H1 (cell line): ENCODE data around the gene JPT2. TPM values are rescaled to one million over a fixed set of nuclear protein-coding genes. Genes with fewer than 3 reads are reported as not detected.

Experiments used
- CTCF ChIA-PET: fragments of 300-600 bp; sonication (Branson Sonifier 250); formaldehyde crosslinking; loops from one replicate; lab custom pipeline; 2021; ENCODE audit not compliant: partially characterized antibody; lab: Charles Lee
- POLR2A ChIA-PET: fragments of 300-600 bp; sonication (Branson Sonifier 250); formaldehyde crosslinking; loops from one replicate; lab custom pipeline; 2021; ENCODE audit warnings: inconsistent platforms; ENCODE audit not compliant: partially characterized antibody; lab: Charles Lee
- DNase-seq, 2 experiments: peaks; one replicate each; pipeline versions ENCODE4 v3.0.0 to v3.0.0-alpha.2; 2010 to 2022; ENCODE audit warnings: low spot score in 2 of 2, low read depth in 1 of 2, mixed read lengths in 1 of 2
- FAIRE-seq: peaks from 2 replicates; lab custom pipeline; 2011; peaks lifted over from hg19 to GRCh38; lab: Jason Lieb, UNC
- H2AFZ ChIP-seq: 2 replicates; pipeline ENCODE4 v1.8.1; 2012; ENCODE audit warnings: low read length, inconsistent platforms
- H2AK5ac ChIP-seq: 2 replicates; pipeline ENCODE4 v1.6.1; 2013; ENCODE audit warnings: low read depth, low read length
- H2BK120ac ChIP-seq: replicated peaks from 2 replicates; pipeline ENCODE3; 2013; ENCODE audit warnings: low read depth, low read length, inconsistent platforms
- H2BK12ac ChIP-seq: 2 replicates; pipeline ENCODE4 v1.6.1; 2013; ENCODE audit warnings: low read depth, low read length
- H2BK15ac ChIP-seq: 2 replicates; pipeline ENCODE4 v1.6.1; 2013; ENCODE audit warnings: low read length
- H2BK20ac ChIP-seq: 2 replicates; pipeline ENCODE4 v1.6.1; 2013; ENCODE audit warnings: low read length
- H2BK5ac ChIP-seq: 2 replicates; pipeline ENCODE4 v1.6.1; 2013; ENCODE audit warnings: low read depth, low read length
- H3K14ac ChIP-seq: 2 replicates; pipeline ENCODE4 v1.6.1; 2013; ENCODE audit warnings: inconsistent platforms; ENCODE audit not compliant: insufficient read length
- H3K18ac ChIP-seq: 2 replicates; pipeline ENCODE4 v1.6.1; 2013; ENCODE audit warnings: low read length; ENCODE audit errors: extremely low read depth
- H3K23ac ChIP-seq: 2 replicates; pipeline ENCODE4 v1.6.1; 2013; ENCODE audit warnings: inconsistent platforms; ENCODE audit not compliant: insufficient read length
- H3K23me2 ChIP-seq: 2 replicates; pipeline ENCODE4 v1.6.1; 2013; ENCODE audit warnings: low read depth, low read length
- H3K27ac ChIP-seq: 2 replicates; pipeline ENCODE4 v1.6.1; 2011; ENCODE audit warnings: low read depth, low read length, inconsistent platforms
- H3K27me3 ChIP-seq, 4 experiments: replicated peaks in 1 of 4; 1 replicate in 1 of 4; 2 replicates in 3 of 4; pipeline versions ENCODE4 v1.6.1 to v1.8.1; 2011 to 2013; ENCODE audit warnings: low read length in 3 of 4, mild to moderate bottlenecking in 3 of 4, inconsistent platforms in 2 of 4, mixed read lengths in 2 of 4, moderate library complexity in 1 of 4; ENCODE audit not compliant: control insufficient read depth in 3 of 4, insufficient read depth in 3 of 4; ENCODE audit errors: extremely low read depth in 1 of 4
- H3K36me3 ChIP-seq, 4 experiments: 2 replicates each; pipeline versions ENCODE4 v1.6.1 to v1.8.1; 2011 to 2013; ENCODE audit warnings: mild to moderate bottlenecking in 4 of 4, low read length in 3 of 4, moderate library complexity in 2 of 4, control low read depth in 1 of 4, inconsistent platforms in 1 of 4; ENCODE audit not compliant: insufficient read depth in 4 of 4, control insufficient read depth in 2 of 4
- H3K4ac ChIP-seq: replicated peaks from 2 replicates; pipeline ENCODE3; 2013; ENCODE audit warnings: low read length, low read depth, mixed read lengths, inconsistent platforms; ENCODE audit not compliant: insufficient read length
- H3K4me1 ChIP-seq, 4 experiments: replicated peaks in 1 of 4; 1 replicate in 1 of 4; 2 replicates in 3 of 4; pipeline versions ENCODE4 v1.6.1 to v1.8.1; 2011 to 2013; ENCODE audit warnings: low read length in 3 of 4, inconsistent platforms in 2 of 4, mixed read lengths in 1 of 4; ENCODE audit not compliant: insufficient read depth in 4 of 4, control insufficient read depth in 3 of 4
- H3K4me2 ChIP-seq, 2 experiments: 2 replicates each; pipeline versions ENCODE4 v1.6.1 to v1.8.1; 2011 to 2013; ENCODE audit warnings: low read depth in 2 of 2, low read length in 2 of 2, control low read depth in 1 of 2, inconsistent platforms in 1 of 2, mild to moderate bottlenecking in 1 of 2; ENCODE audit not compliant: insufficient read depth in 1 of 2
- H3K4me3 ChIP-seq, 4 experiments: fragments of 200-600, 300-600 bp in 1 of 4; sonication (generic), shearing (Covaris generic), sonication (Bioruptor Twin) in 1 of 4; 2 replicates each; pipeline versions ENCODE4 v1.5.1 to v1.8.1; 2011 to 2016; ENCODE audit warnings: low read length in 4 of 4, low read depth in 3 of 4, control low read depth in 2 of 4, inconsistent platforms in 2 of 4, mild to moderate bottlenecking in 2 of 4, mixed read lengths in 1 of 4, moderate library complexity in 1 of 4; ENCODE audit not compliant: insufficient read depth in 2 of 4; ENCODE audit errors: extremely low read depth in 1 of 4
- H3K56ac ChIP-seq: replicated peaks from 2 replicates; pipeline ENCODE3; 2013; ENCODE audit warnings: low read depth, mild to moderate bottlenecking, mixed read lengths, low read length, inconsistent platforms; ENCODE audit not compliant: insufficient read length
- H3K79me1 ChIP-seq: 2 replicates; pipeline ENCODE4 v1.6.1; 2013; ENCODE audit warnings: low read depth, low read length, control low read depth
- H3K79me2 ChIP-seq, 2 experiments: 2 replicates each; pipeline versions ENCODE4 v1.6.1 to v1.8.1; 2012 to 2013; ENCODE audit warnings: low read length in 2 of 2, mild to moderate bottlenecking in 2 of 2, inconsistent platforms in 1 of 2; ENCODE audit not compliant: insufficient read depth in 2 of 2, control insufficient read depth in 1 of 2
- H3K9ac ChIP-seq, 4 experiments: replicated peaks in 1 of 4; 1 replicate in 1 of 4; 2 replicates in 3 of 4; pipeline versions ENCODE4 v1.6.1 to v1.8.1; 2011 to 2013; ENCODE audit warnings: low read depth in 3 of 4, low read length in 3 of 4, control low read depth in 2 of 4, mild to moderate bottlenecking in 2 of 4, moderate library complexity in 2 of 4, inconsistent platforms in 1 of 4; ENCODE audit errors: extremely low read depth in 1 of 4
- H3K9me3 ChIP-seq, 2 experiments: 2 replicates each; pipeline versions ENCODE4 v1.6.1 to v1.8.1; 2012 to 2013; ENCODE audit warnings: mild to moderate bottlenecking in 2 of 2, moderate library complexity in 2 of 2, control low read depth in 1 of 2, inconsistent platforms in 1 of 2, low read depth in 1 of 2, low read length in 1 of 2, mixed read lengths in 1 of 2; ENCODE audit not compliant: insufficient read depth in 2 of 2
- H4K20me1 ChIP-seq, 2 experiments: replicated peaks in 1 of 2; 2 replicates each; pipeline versions ENCODE3 to v1.8.1; 2011 to 2013; ENCODE audit warnings: inconsistent platforms in 2 of 2, low read length in 2 of 2, mild to moderate bottlenecking in 1 of 2; ENCODE audit not compliant: insufficient read depth in 2 of 2, control insufficient read depth in 1 of 2
- H4K5ac ChIP-seq: 2 replicates; pipeline ENCODE4 v1.6.1; 2013; ENCODE audit warnings: low read length, low read depth, mixed read lengths, inconsistent platforms; ENCODE audit not compliant: insufficient read length
- H4K8ac ChIP-seq: 2 replicates; pipeline ENCODE4 v1.8.0; 2013; ENCODE audit warnings: mild to moderate bottlenecking, moderate library complexity, low read length, inconsistent platforms; ENCODE audit not compliant: insufficient read depth; ENCODE audit errors: extremely low read depth
- H4K91ac ChIP-seq: replicated peaks from 2 replicates; pipeline ENCODE3; 2013; ENCODE audit warnings: low read length, mixed read lengths, inconsistent platforms; ENCODE audit not compliant: insufficient read length
- BRCA1 ChIP-seq: IDR thresholded peaks from 2 replicates; pipeline ENCODE4 v1.6.1; 2012; ENCODE audit warnings: low read depth, low read length, improper control_type of control experiment
- CREB1 ChIP-seq: IDR thresholded peaks from 2 replicates; pipeline ENCODE4 v1.6.1; 2012; ENCODE audit warnings: inconsistent platforms
- PHF8 ChIP-seq: fragments of 200-600 bp; sonication (generic); conservative IDR thresholded peaks from 2 replicates; pipeline ENCODE4 v1.7.1; 2012; ENCODE audit warnings: low read depth, mild to moderate bottlenecking, inconsistent platforms, low read length, moderate library complexity
- SP2 ChIP-seq: IDR thresholded peaks from 2 replicates; pipeline ENCODE4 v1.6.1; 2012; ENCODE audit warnings: mild to moderate bottlenecking, low read length, inconsistent platforms
- TAF7 ChIP-seq: optimal IDR thresholded peaks from 2 replicates; pipeline ENCODE3; 2011; ENCODE audit warnings: low read depth, mild to moderate bottlenecking, inconsistent platforms, low read length, moderate library complexity, borderline replicate concordance
- TEAD4 ChIP-seq: IDR thresholded peaks from 2 replicates; pipeline ENCODE4 v1.6.1; 2012; ENCODE audit warnings: low read depth, low read length, inconsistent platforms, mixed read lengths
- WGBS, 2 experiments: shearing (Covaris generic) in 1 of 2; methylation state at CpG; one replicate each; pipeline versions ENCODE4 v1.1.6 to v1.1.7; 2013 to 2015; ENCODE audit warnings: low lambda C conversion rate in 2 of 2, mixed read lengths in 2 of 2, inconsistent platforms in 1 of 2, low coverage in 1 of 2, missing lambda C conversion rate in 1 of 2; ENCODE audit not compliant: insufficient replicate concordance in 2 of 2, insufficient coverage in 1 of 2, insufficient read length in 1 of 2; ENCODE audit errors: extremely low coverage in 1 of 2, missing lambda C conversion rate in 1 of 2; 5-methylcytosine and 5-hydroxymethylcytosine counted together
- polyA plus RNA-seq, 7 experiments: library from polyadenylated mRNA; depleted of rRNA in 3 of 7; stranded (reverse) in 5 of 7; unstranded in 2 of 7; fragments of >200 nt in 5 of 7; fragments of 200-250 nt in 2 of 7; gene quantifications; 1 replicate in 5 of 7; 2 replicates in 1 of 7; 4 replicates in 1 of 7; pipeline versions ENCODE4 v1.2.1 to v1.2.3, GENCODE V29; 2011 to 2013; ENCODE audit warnings: missing spikeins in 2 of 7, mixed read lengths in 2 of 7
- total RNA-seq: library from RNA; stranded (reverse); fragmentation: NEBNext Ultra II Directional; extraction: Animal tissue kit (Norgen Biotek cat#: 25700); gene quantifications from 2 replicates; pipeline ENCODE4 v1.2.1, GENCODE V29; 2021

The JPT2 gene
- total and polyA plus RNA-seq, 2 of the 8 experiments (the other 6 are each of a cell fraction or from before 2014, with no cell fraction given) = 67.6 to 197 TPM

GRCh38 chr16:1670371-1670770 lies 7.7 kb upstream of the JPT2 start:
- Histone ChIP-seq H2AK5ac (no peak overlapping the region), H2BK15ac (no peak overlapping the region), H3K36me3 (peaks cover 25 to 83% (median 58%) of the 10 kb centered on the region in 4 experiments; a peak in 7 of 8 replicates), H3K79me1 (no peaks in the 10 kb centered on the region; the same call in 1 of the 2 replicates), H3K4me2 (no peak overlapping the region), H4K8ac (no peak overlapping the region), H3K56ac (no peak overlapping the region), H3K23me2 (no peaks in the 10 kb centered on the region), H2BK120ac (no peak overlapping the region), H3K9ac (no peak overlapping the region), H3K4ac (no peak overlapping the region), H3K4me1 (no peaks in the 10 kb centered on the region), H3K23ac (no peak overlapping the region), H2BK20ac (no peak overlapping the region), H3K4me3 (no peak overlapping the region), H3K9me3 (no peaks in the 10 kb centered on the region), H2BK5ac (no peak overlapping the region), H2BK12ac (no peak overlapping the region), H3K27me3 (no peaks in the 10 kb centered on the region; a peak in 1 of 7 replicates), H2AFZ (no peak overlapping the region), H3K79me2 (no peaks in the 10 kb centered on the region), H4K20me1 (peaks cover 5 to 8% of the 10 kb centered on the region in 2 experiments), H4K91ac (no peak overlapping the region), H3K14ac (no peak overlapping the region), H3K27ac (no peak overlapping the region), H4K5ac (no peak overlapping the region), H3K18ac (no peak overlapping the region)
- TF ChIP-seq BRCA1 = no peak
- no peak for TF ChIP-seq TEAD4
- no peak for TF ChIP-seq PHF8
- TF ChIP-seq CREB1 = no peak
- no peak for TF ChIP-seq SP2
- TF ChIP-seq TAF7 = no peak
- WGBS, 2 experiments = 93% methylated on average over 14 of the region's 19 CpGs; no CpG with 5 or more reads in 1 of the 2 experiments
- DNase-seq = no peak
- ChIA-PET CTCF (interaction anchor here (1.9 kb wide), 1 partner anchor 53 kb away, joined by 7 read pairs; no protein-coding TSS in a partner anchor), POLR2A (interaction anchor here (1.3 kb wide), 1 partner anchor 33 kb away, joined by 5 read pairs; no protein-coding TSS in a partner anchor)
- FAIRE-seq = no peak
